Activated CD8-positive, alpha-beta memory T cell treated with anti-CD3 and anti-CD28 coated beads for 1 hour (primary cell): ENCODE data around the gene OR8H1.

Experiments used
- DNase-seq, 2 donors: peaks; one replicate each; pipeline ENCODE4 v3.0.0-alpha.2; 2020; ENCODE audit warnings: low read depth in 1 of 2; ENCODE audit errors: extremely low read depth in 1 of 2

The OR8H1 gene

GRCh38 chr11:56292154-56292553, at the start of gene OR8H1:
Gene OR8H1 (minus strand): TSS chr11:56292254. CDS start chr11:56291062, 1,192 bp downstream.
- DNase-seq: no peak

GRCh38 chr11:56340289-56340688, 48.2 kb upstream of the OR8H1 start:
- DNase-seq: no peak

GRCh38 chr11:56333156-56333555, 41.1 kb upstream of the OR8H1 start:
- DNase-seq: no peak

- DNase-seq: no peak
Measured at GRCh38 chr11:56331861-56332491, 39.9 kb upstream of the OR8H1 start.

GRCh38 chr11:56314844-56315243, 22.8 kb upstream of the OR8H1 start, which contains the start of gene OR8K3:
Gene OR8K3 (plus strand): TSS chr11:56315144. CDS start chr11:56318307, 3,163 bp downstream.
- DNase-seq: no peak

GRCh38 chr11:56307836-56308235, 15.8 kb upstream of the OR8H1 start:
- DNase-seq: no peak

- no peak for DNase-seq
Measured at GRCh38 chr11:56296898-56297297, 4.8 kb upstream of the OR8H1 start.

GRCh38 chr11:56273854-56274253, 18.2 kb downstream of the OR8H1 start, which contains the start of gene OR5T1:
Gene OR5T1 (plus strand): TSS chr11:56274154. CDS start chr11:56275639, 1,485 bp downstream.
- DNase-seq: no peak

GRCh38 chr11:56271092-56271491, 21.0 kb downstream of the OR8H1 start:
- no peak for DNase-seq

GRCh38 chr11:56251954-56252353, 40.1 kb downstream of the OR8H1 start, which contains the start of gene OR5T3:
Gene OR5T3 (plus strand): TSS chr11:56252254. CDS start chr11:56252254, 0 bp downstream.
- DNase-seq: no peak
